PC-9 (cell line): Measurements from ENCODE around the gene SLC7A5. TPM values are rescaled to one million over a fixed set of nuclear protein-coding genes. Genes with fewer than 3 reads are reported as not detected.

Source experiments
- BruUV-seq: library from RNA; stranded (reverse); fragments of 400-500 nt; replicated peaks from 2 replicates; lab custom pipeline; 2021; lab: Mats Ljungman, UMichigan
- CTCF ChIA-PET: fragments of 300-600 bp; sonication (Branson Sonifier 250); formaldehyde crosslinking; loops from one replicate; lab custom pipeline; 2022; ENCODE audit warnings: antibody characterized with exemption; lab: Charles Lee
- POLR2A ChIA-PET: fragments of 300-600 bp; sonication (Branson Sonifier 250); formaldehyde crosslinking; loops from one replicate; lab custom pipeline; 2022; ENCODE audit warnings: antibody characterized with exemption; ENCODE audit not compliant: unreplicated experiment; lab: Charles Lee
- DNase-seq, 2 experiments: peaks; one replicate each; pipeline versions ENCODE4 v3.0.0 to v3.0.0-alpha.2; 2015 to 2022; ENCODE audit warnings: mixed read lengths in 1 of 2
- H2AFZ ChIP-seq: fragments of 200-600 bp; sonication (generic); 2 replicates; pipeline ENCODE4 v1.8.1; 2017; ENCODE audit warnings: antibody characterized with exemption
- H3F3A ChIP-seq: fragments of 200-600 bp; sonication (generic); 2 replicates; pipeline ENCODE4 v1.8.1; 2017; ENCODE audit warnings: antibody characterized with exemption, mild to moderate bottlenecking, low read depth; ENCODE audit not compliant: insufficient read depth
- H3K27ac ChIP-seq: fragments of 200-600 bp; sonication (generic); 2 replicates; pipeline ENCODE4 v1.6.1; 2016; ENCODE audit warnings: mixed run types
- H3K27me3 ChIP-seq: fragments of 200-600 bp; sonication (generic); 2 replicates; pipeline ENCODE4 v1.6.1; 2016; ENCODE audit warnings: low read depth, mixed run types; ENCODE audit not compliant: insufficient read depth
- H3K36me3 ChIP-seq: fragments of 200-600 bp; sonication (generic); 2 replicates; pipeline ENCODE4 v1.6.1; 2016; ENCODE audit warnings: low read depth, mixed run types
- H3K4me1 ChIP-seq: fragments of 200-600 bp; sonication (generic); replicated peaks from 2 replicates; pipeline ENCODE4 v1.6.1; 2016; ENCODE audit warnings: mixed run types; ENCODE audit not compliant: insufficient read depth
- H3K4me2 ChIP-seq: fragments of 200-600 bp; sonication (generic); 2 replicates; pipeline ENCODE4 v1.6.1; 2017; ENCODE audit warnings: mixed run types
- H3K4me3 ChIP-seq: fragments of 200-600 bp; sonication (generic); 2 replicates; pipeline ENCODE4 v1.6.1; 2016; ENCODE audit warnings: mixed run types
- H3K79me2 ChIP-seq: fragments of 200-600 bp; sonication (generic); 2 replicates; pipeline ENCODE4 v1.6.1; 2017; ENCODE audit warnings: low read depth, mixed run types
- H3K9me2 ChIP-seq: fragments of 200-600 bp; sonication (generic); 2 replicates; pipeline ENCODE4 v1.8.1; 2017; ENCODE audit warnings: mild to moderate bottlenecking; ENCODE audit not compliant: insufficient read depth
- H3K9me3 ChIP-seq: fragments of 200-600 bp; sonication (generic); 2 replicates; pipeline ENCODE4 v1.8.1; 2016; ENCODE audit warnings: low read depth; ENCODE audit not compliant: insufficient read depth
- H4K20me1 ChIP-seq: fragments of 200-600 bp; sonication (generic); 2 replicates; pipeline ENCODE4 v1.8.1; 2017; ENCODE audit not compliant: insufficient read depth
- EZH2 ChIP-seq: fragments of 200-600 bp; sonication (generic); IDR thresholded peaks from 2 replicates; pipeline ENCODE4 v1.8.0; 2017; ENCODE audit warnings: antibody characterized with exemption, low read depth
- intact Hi-C: fragments of 100-400 bp; cut with micrococcal nuclease; formaldehyde crosslinking; loops from one replicate; pipeline ENCODE4 v1.10.0; 2022; ENCODE audit not compliant: unreplicated experiment
- total RNA-seq: library from RNA; stranded (reverse); gene quantifications from 2 replicates; pipeline ENCODE4 v1.2.3, GENCODE V29; 2021
- TF ChIP-seq, protein P1 (sequence below): fragments of 200-600 bp; sonication (generic); conservative IDR thresholded peaks from 2 replicates; pipeline ENCODE4 v1.6.1; 2017; ENCODE audit warnings: mixed run types, antibody characterized with exemption, mild to moderate bottlenecking, moderate library complexity

SLC7A5 gene
- total RNA-seq, 1 experiment from 2014 or later, result 496 TPM

DNA sequence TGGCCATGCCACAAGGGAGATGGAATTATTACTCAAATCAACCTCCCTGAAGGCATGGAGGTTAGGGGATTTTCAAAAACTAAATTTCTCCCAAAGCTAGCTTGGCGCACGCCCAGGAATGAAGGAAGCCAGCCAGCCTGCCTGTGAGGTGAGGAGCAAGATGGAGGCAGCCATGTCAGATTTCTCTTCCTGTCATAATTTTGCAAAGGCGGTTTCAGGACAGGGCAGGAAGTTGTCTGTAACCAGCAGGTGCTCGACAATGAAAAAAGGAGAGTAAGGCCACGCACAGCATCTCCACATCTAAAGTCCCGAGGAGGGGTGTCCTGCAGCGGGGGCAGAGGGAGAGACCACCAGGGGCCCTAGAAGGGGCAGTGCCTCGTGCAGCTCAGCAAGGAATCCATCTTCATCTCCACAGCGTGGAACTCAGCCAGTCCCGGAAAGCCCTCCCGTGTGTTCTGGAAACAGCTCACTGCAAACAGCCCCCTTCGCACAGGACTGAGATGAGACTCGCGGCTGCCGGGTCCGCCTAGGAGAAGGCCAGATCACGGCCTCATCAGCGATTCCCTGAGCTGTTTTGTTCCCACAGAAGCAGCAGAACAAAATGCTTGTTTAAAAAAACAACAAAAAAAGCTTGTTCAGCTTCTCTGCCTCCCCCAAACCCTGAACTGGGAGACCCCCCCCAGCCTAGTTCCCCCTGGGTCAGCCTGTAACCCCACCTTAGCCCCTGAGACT, 47.8 kb downstream of the SLC7A5 start:
- no peaks in the 10 kb centered on the region for H3K27me3 ChIP-seq
- no peak for DNase-seq
- no peak overlapping the region for H2AFZ ChIP-seq
- H3K4me2 ChIP-seq, result no peak overlapping the region
- H3K9me2 ChIP-seq, result no peaks in the 10 kb centered on the region
- BruUV-seq, result no TSS peak
- TF ChIP-seq EZH2, result no peak
- TF ChIP-seq, protein P1, sequence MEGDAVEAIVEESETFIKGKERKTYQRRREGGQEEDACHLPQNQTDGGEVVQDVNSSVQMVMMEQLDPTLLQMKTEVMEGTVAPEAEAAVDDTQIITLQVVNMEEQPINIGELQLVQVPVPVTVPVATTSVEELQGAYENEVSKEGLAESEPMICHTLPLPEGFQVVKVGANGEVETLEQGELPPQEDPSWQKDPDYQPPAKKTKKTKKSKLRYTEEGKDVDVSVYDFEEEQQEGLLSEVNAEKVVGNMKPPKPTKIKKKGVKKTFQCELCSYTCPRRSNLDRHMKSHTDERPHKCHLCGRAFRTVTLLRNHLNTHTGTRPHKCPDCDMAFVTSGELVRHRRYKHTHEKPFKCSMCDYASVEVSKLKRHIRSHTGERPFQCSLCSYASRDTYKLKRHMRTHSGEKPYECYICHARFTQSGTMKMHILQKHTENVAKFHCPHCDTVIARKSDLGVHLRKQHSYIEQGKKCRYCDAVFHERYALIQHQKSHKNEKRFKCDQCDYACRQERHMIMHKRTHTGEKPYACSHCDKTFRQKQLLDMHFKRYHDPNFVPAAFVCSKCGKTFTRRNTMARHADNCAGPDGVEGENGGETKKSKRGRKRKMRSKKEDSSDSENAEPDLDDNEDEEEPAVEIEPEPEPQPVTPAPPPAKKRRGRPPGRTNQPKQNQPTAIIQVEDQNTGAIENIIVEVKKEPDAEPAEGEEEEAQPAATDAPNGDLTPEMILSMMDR, result no peak
- ChIA-PET CTCF (interaction anchor here (0.8 to 1.0 kb wide), 2 partner anchors 32 to 43 kb away, joined by 3 to 7 read pairs; no protein-coding TSS in a partner anchor), POLR2A (no interaction called here)
- no peaks in the 10 kb centered on the region for H3K4me1 ChIP-seq
- intact Hi-C loops, result no loop called here
- H3K27ac ChIP-seq, result no peak overlapping the region
- no peaks in the 10 kb centered on the region for H3K36me3 ChIP-seq
- no peaks in the 10 kb centered on the region for H3K79me2 ChIP-seq
- peaks cover 15% of the 10 kb centered on the region for H3K9me3 ChIP-seq
- H3K4me3 ChIP-seq, result no peak overlapping the region
- 0 out of 2 replicates have a peak, but pooled peaks cover 5% of the 10 kb centered on the region for H3F3A ChIP-seq
- no peaks in the 10 kb centered on the region for H4K20me1 ChIP-seq

DNA sequence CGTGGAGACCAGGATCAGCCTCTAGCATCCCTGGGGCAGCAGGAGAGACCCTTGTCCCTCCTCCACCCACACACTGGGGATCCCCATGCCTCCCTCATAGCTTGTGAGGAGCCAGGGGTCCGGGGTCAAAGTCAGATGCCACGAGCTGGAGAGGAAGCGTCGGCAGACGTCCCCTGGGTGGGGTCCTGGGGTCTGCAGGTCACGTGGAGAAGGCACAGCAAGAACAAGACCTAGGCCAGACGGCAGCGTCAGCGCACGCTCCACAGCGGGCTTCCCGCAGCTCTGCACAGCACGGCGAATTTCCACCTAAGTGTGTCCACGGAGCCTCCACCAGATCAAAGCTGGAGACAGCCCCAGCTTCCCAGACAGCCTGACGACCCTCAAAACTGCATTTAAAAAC, 49.3 kb downstream of the SLC7A5 start:
- H3K4me3 ChIP-seq, result no peak overlapping the region
- H3K27me3 ChIP-seq, result no peaks in the 10 kb centered on the region
- no peaks in the 10 kb centered on the region for H3K36me3 ChIP-seq
- H3F3A ChIP-seq, result 0 out of 2 replicates have a peak, but pooled peaks cover 5% of the 10 kb centered on the region
- H4K20me1 ChIP-seq, result no peaks in the 10 kb centered on the region
- DNase-seq, result no peak
- no TSS peak for BruUV-seq
- H2AFZ ChIP-seq, result no peak overlapping the region
- no peaks in the 10 kb centered on the region for H3K9me2 ChIP-seq
- TF ChIP-seq EZH2, result no peak
- TF ChIP-seq, protein P1, result no peak
- intact Hi-C loops, result no loop called here
- H3K79me2 ChIP-seq, result no peaks in the 10 kb centered on the region
- CTCF ChIA-PET, result no interaction called here
- H3K4me1 ChIP-seq, result no peaks in the 10 kb centered on the region
- no peak overlapping the region for H3K27ac ChIP-seq
- no peak overlapping the region for H3K4me2 ChIP-seq
- POLR2A ChIA-PET, result no interaction called here
- peaks cover 15% of the 10 kb centered on the region for H3K9me3 ChIP-seq

DNA sequence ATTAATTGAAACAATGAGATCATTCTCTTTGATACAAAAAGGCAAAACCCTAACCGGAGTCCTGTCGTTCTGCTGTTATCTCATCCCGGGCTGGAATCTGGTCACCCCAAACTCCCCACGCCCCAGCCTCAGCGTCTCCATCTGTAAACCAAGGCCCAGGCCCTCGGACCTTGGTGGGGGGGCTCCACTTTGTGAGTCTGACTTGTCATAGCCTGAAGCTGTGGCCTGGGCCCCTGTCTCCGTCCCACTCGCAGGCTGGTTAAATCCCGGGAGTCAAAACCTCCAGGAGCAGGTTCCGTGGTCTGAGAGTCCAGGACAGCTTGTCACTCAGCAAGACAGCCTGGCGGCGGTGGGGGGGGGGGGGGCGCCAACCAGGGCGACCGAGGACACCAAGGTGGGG, 50.0 kb downstream of the SLC7A5 start:
- CTCF ChIA-PET, result no interaction called here

More for the DNA sequence above, 50.0 kb downstream of the SLC7A5 start:
- DNase-seq, result no peak
- no peak overlapping the region for H2AFZ ChIP-seq
- no peaks in the 10 kb centered on the region for H3K4me1 ChIP-seq
- TF ChIP-seq EZH2, result no peak
- TF ChIP-seq, protein P1, result no peak
- no TSS peak for BruUV-seq
- no peaks in the 10 kb centered on the region for H3K79me2 ChIP-seq
- H4K20me1 ChIP-seq, result no peaks in the 10 kb centered on the region
- H3F3A ChIP-seq, result 0 out of 2 replicates have a peak, but pooled peaks cover 5% of the 10 kb centered on the region
- POLR2A ChIA-PET, result no interaction called here
- intact Hi-C loops, result no loop called here
- peaks cover 15% of the 10 kb centered on the region for H3K9me3 ChIP-seq
- no peaks in the 10 kb centered on the region for H3K36me3 ChIP-seq
- no peaks in the 10 kb centered on the region for H3K27me3 ChIP-seq
- no peak overlapping the region for H3K27ac ChIP-seq
- H3K4me2 ChIP-seq, result no peak overlapping the region
- no peaks in the 10 kb centered on the region for H3K9me2 ChIP-seq
- no peak overlapping the region for H3K4me3 ChIP-seq
